Ovary (tissue), 9 donors: ENCODE data around the gene CHRM5. TPM values are rescaled to one million over a fixed set of nuclear protein-coding genes. Genes with fewer than 3 reads are reported as not detected.

ENCODE experiments used
- DNase-seq, 5 donors: peaks; one replicate each; pipeline ENCODE4 v3.0.0-alpha.2; 2019 to 2020
- H3K27ac ChIP-seq, 2 donors: fragments of 200-600 bp; one replicate each; pipeline versions ENCODE4 v1.5.1 to v1.8.0; 2019 to 2022
- H3K27me3 ChIP-seq: fragments of 200-600 bp; one replicate; pipeline ENCODE4 v1.8.0; 2022
- H3K36me3 ChIP-seq: fragments of 200-600 bp; sonication (generic); one replicate; pipeline ENCODE4 v1.5.1; 2019
- H3K4me1 ChIP-seq: one replicate; pipeline ENCODE4 v1.8.1; 2013; ENCODE audit warnings: mild to moderate bottlenecking, moderate library complexity; ENCODE audit not compliant: insufficient read depth
- H3K4me3 ChIP-seq: fragments of 200-600 bp; sonication (generic); one replicate; pipeline ENCODE4 v1.5.1; 2017
- H3K9me3 ChIP-seq, 2 donors: fragments of 200-600 bp in 1 of 2; sonication (generic) in 1 of 2; one replicate each; pipeline versions ENCODE4 v1.5.1 to v1.8.1; 2013 to 2019; ENCODE audit warnings: mild to moderate bottlenecking in 1 of 2, moderate library complexity in 1 of 2
- EP300 ChIP-seq: sonication (generic); formaldehyde crosslinking; IDR thresholded peaks from one replicate; pipeline ENCODE4 v1.6.1; 2017; ENCODE audit warnings: antibody characterized with exemption
- POLR2A ChIP-seq: fragments of 450-650 bp; IDR thresholded peaks from one replicate; pipeline ENCODE4 v1.6.1; 2017; ENCODE audit warnings: antibody characterized with exemption, mild to moderate bottlenecking, moderate library complexity
- WGBS, 3 donors: extraction: QIAGEN DNeasy Blood & Tissue Kit in 1 of 3; methylation state at CpG; one replicate each; pipeline versions ENCODE4 v1.1.5 to v1.1.7; 2013 to 2017; 5-methylcytosine and 5-hydroxymethylcytosine counted together
- intact Hi-C, 4 donors: fragments of 100-400 bp; cut with DNase I; formaldehyde crosslinking; loops; one replicate each; pipeline versions ENCODE4 v1.11.0 to v1.15.1; 2022 to 2023
- polyA plus RNA-seq, 2 donors: library from polyadenylated mRNA; stranded (reverse); fragments of 200-250 nt in 1 of 2; fragments of 350-450 nt in 1 of 2; fragmentation: Illumina TruSeq in 1 of 2; extraction: RNeasy Lipid Tissue Mini Kit (QIAGEN cat#74804) in 1 of 2; gene quantifications; one replicate each; pipeline ENCODE4 v1.2.3, GENCODE V29; 2013 to 2014
- total RNA-seq, 7 donors: library from RNA; depleted of rRNA in 2 of 7; stranded (reverse); fragments of >200 nt in 2 of 7; fragmentation: NEBNext Ultra II Directional in 3 of 7; extraction: Animal tissue kit (Norgen Biotek cat#: 25700) in 3 of 7; gene quantifications; one replicate each; pipeline versions ENCODE4 v1.1.0 to v1.2.4, GENCODE V29; 2016 to 2023
- TF ChIP-seq, protein P1 (sequence below), 3 donors: fragments of 450-650 bp in 2 of 3; fragments of 200-600 bp in 1 of 3; IDR thresholded peaks; one replicate each; pipeline versions ENCODE4 v1.5.1 to v1.8.0; 2016 to 2022; ENCODE audit warnings: antibody characterized with exemption in 3 of 3, mild to moderate bottlenecking in 1 of 3
- donor health status: DM: no; HTN: no; CAD: no; lungs with moderate emphysema.
- donor health status: DM: no; HTN: no; CAD: no.
- donor health status: Bipolar disorder and iron deficiency.
- donor health status: DM: yes; HTN: yes; CAD: no.
- donor health status: DM: no; HTN: no; CAD: no.
- donor health status: DM: yes; HTN: yes; CAD: no.

CHRM5 gene
- total and polyA plus RNA-seq, 9 donors, result 0.08 TPM; not detected in 8

DNA sequence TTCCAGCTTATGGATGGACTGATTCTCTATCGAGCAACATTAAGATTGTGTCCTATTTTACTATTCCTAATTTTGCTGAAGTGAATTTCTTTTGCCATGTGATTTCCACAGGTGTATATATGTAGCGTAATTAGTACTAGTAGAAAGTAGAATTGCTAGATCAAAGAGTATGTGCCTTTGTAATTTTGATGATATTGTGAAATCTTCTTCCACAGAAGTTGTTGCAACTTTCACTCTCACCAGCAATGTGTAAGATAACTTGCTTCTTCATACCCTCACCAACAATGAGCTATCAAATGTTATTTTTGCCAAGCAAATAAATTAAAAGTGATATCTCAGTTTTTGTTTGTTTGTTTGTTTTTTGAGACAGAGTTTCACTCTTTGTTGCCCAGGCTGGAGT lies 139.0 kb downstream of the CHRM5 start:
- intact Hi-C loops, result loop anchor here in 1 of 4 donors (5.0 kb wide), 1 partner anchor 265 kb away; no protein-coding TSS in a partner anchor

DNA sequence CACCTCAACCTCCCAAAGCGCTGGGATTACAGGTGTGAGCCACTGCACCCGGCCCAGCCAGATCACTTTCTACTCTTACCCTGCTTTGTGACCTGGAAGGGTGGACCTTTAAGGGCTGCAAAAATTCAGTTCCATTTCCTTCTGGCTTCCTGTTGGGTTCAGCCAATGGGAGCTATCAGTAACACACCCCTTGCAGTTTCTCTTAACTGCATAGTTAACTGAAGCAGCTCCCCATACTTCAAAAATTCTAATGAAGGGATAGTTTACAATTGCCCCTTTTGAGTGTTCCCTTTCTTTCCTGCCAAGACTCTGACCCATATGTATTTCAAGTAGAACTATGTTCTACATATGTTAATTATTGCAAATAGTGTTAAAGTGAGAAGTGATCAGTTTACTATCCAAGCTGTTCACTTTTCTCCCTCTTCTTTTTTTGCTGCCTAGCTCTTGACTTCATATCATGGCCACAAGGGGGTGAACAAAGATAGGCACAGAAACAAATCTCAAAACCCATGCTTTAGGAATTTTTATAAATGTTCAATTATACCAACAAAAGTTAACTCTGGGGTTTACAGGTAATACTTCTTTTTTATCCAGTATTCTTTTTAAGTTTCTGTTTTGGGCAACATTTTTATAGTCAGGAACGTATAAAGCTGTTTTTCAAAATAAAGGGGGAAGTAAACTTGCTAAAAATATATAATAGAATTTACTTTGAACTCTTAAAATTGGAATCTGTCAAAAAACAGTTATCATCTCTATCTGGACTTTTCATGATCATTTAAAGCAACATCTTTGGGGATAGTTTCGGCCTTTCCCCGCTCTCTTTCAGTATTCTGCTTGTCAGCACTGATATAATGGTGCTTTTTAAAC lies 141.7 kb downstream of the CHRM5 start:
- Histone ChIP-seq H3K36me3 (no peaks in the 10 kb centered on the region), H3K4me3 (no peak overlapping the region), H3K4me1 (no peaks in the 10 kb centered on the region), H3K27ac (no peak overlapping the region), H3K9me3 (no peaks in the 10 kb centered on the region), H3K27me3 (no peaks in the 10 kb centered on the region)
- 53 to 61% (median 59%) methylated on average over 5 of the region's 5 CpGs for WGBS, 3 donors
- no peak for DNase-seq
- intact Hi-C loops, result loop anchor here in 1 of 4 donors (5.0 kb wide), 1 partner anchor 262 kb away; no protein-coding TSS in a partner anchor
- TF ChIP-seq POLR2A (no peak), EP300 (no peak)
- TF ChIP-seq, protein P1, sequence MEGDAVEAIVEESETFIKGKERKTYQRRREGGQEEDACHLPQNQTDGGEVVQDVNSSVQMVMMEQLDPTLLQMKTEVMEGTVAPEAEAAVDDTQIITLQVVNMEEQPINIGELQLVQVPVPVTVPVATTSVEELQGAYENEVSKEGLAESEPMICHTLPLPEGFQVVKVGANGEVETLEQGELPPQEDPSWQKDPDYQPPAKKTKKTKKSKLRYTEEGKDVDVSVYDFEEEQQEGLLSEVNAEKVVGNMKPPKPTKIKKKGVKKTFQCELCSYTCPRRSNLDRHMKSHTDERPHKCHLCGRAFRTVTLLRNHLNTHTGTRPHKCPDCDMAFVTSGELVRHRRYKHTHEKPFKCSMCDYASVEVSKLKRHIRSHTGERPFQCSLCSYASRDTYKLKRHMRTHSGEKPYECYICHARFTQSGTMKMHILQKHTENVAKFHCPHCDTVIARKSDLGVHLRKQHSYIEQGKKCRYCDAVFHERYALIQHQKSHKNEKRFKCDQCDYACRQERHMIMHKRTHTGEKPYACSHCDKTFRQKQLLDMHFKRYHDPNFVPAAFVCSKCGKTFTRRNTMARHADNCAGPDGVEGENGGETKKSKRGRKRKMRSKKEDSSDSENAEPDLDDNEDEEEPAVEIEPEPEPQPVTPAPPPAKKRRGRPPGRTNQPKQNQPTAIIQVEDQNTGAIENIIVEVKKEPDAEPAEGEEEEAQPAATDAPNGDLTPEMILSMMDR (IDR thresholded peaks at IDR 0.05), result no peak

More for the DNA sequence above, 139.0 kb downstream of the CHRM5 start:
- DNase-seq, result no peak
- peaks cover 2% of the 10 kb centered on the region for H3K4me1 ChIP-seq
- no peaks in the 10 kb centered on the region for H3K27me3 ChIP-seq
- no peak overlapping the region for H3K4me3 ChIP-seq
- no peaks in the 10 kb centered on the region for H3K9me3 ChIP-seq
- TF ChIP-seq EP300, result no peak
- TF ChIP-seq, protein P1 (IDR thresholded peaks at IDR 0.05), result no peak
- TF ChIP-seq POLR2A, result no peak
- H3K36me3 ChIP-seq, result no peaks in the 10 kb centered on the region
- WGBS, 3 donors, result 81 to 86% (median 85%) methylated on average over 2 of the region's 2 CpGs
- no peak overlapping the region for H3K27ac ChIP-seq

DNA sequence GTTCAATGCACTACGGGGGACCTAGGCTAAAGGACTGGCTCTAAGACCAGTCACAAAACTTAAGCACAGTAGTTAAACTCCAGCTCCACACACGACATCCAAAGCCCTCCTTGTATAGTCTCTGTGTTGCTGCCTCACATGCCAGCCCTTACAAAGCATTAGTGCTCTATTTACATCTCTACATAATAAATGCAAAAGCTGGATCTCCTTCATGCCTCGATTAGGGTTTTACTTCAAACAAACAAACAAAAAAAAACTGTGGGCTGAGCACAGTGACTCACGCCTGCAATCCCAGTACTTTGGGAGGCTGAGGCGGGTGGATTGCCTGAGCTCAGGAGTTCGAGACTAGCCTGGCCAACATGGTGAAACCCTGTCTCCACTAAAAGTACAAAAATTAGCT lies 143.2 kb downstream of the CHRM5 start:
- Histone ChIP-seq H3K27me3 (no peaks in the 10 kb centered on the region), H3K4me3 (no peak overlapping the region), H3K27ac (no peak overlapping the region), H3K9me3 (no peaks in the 10 kb centered on the region), H3K4me1 (no peaks in the 10 kb centered on the region), H3K36me3 (no peaks in the 10 kb centered on the region)
- DNase-seq, result no peak
- intact Hi-C loops, result no loop called here
- 64 to 72% (median 66%) methylated on average over 6 of the region's 6 CpGs for WGBS, 3 donors
- TF ChIP-seq POLR2A (no peak), EP300 (no peak)
- TF ChIP-seq, protein P1 (IDR thresholded peaks at IDR 0.05), result no peak

DNA sequence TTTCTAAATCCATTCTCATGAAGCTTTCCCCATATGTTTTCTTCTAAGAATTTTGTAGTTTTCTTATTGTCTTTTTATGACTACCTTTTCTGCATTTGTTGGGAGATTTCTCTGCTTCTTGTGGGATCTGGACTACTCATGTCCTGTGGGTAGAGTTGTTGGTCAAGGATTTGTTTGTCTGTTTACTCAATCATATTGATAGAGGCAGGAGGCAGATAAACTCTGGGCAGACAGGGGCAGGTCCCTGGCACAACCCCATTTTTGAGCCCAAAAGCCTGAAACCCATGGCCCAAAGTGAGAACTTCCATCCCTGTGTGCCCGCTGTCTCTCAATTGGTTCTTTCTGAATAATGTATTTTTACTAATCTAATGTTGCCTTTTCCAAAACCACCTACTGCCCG lies 145.9 kb downstream of the CHRM5 start:
- no peak overlapping the region for H3K27ac ChIP-seq
- no peak overlapping the region for H3K4me3 ChIP-seq
- intact Hi-C loops, result no loop called here
- WGBS, 3 donors, result 50 to 68% (median 50%) methylated on average over 2 of the region's 2 CpGs
- no peak for DNase-seq
- H3K27me3 ChIP-seq, result no peaks in the 10 kb centered on the region
- no peaks in the 10 kb centered on the region for H3K36me3 ChIP-seq
- H3K9me3 ChIP-seq, result no peaks in the 10 kb centered on the region
- no peaks in the 10 kb centered on the region for H3K4me1 ChIP-seq
- TF ChIP-seq EP300, result no peak
- TF ChIP-seq, protein P1 (IDR thresholded peaks at IDR 0.05), result no peak
- TF ChIP-seq POLR2A, result no peak
